ENCODE data around the gene DENND6B. TPM values are rescaled to one million over a fixed set of nuclear protein-coding genes. Genes with fewer than 3 reads are reported as not detected.

Gene DENND6B
- total and polyA plus RNA-seq, 2 of the 13 experiments (the other 11 are each of a cell fraction or from before 2014, with no cell fraction given) = 0.95 to 3.8 TPM

DNA sequence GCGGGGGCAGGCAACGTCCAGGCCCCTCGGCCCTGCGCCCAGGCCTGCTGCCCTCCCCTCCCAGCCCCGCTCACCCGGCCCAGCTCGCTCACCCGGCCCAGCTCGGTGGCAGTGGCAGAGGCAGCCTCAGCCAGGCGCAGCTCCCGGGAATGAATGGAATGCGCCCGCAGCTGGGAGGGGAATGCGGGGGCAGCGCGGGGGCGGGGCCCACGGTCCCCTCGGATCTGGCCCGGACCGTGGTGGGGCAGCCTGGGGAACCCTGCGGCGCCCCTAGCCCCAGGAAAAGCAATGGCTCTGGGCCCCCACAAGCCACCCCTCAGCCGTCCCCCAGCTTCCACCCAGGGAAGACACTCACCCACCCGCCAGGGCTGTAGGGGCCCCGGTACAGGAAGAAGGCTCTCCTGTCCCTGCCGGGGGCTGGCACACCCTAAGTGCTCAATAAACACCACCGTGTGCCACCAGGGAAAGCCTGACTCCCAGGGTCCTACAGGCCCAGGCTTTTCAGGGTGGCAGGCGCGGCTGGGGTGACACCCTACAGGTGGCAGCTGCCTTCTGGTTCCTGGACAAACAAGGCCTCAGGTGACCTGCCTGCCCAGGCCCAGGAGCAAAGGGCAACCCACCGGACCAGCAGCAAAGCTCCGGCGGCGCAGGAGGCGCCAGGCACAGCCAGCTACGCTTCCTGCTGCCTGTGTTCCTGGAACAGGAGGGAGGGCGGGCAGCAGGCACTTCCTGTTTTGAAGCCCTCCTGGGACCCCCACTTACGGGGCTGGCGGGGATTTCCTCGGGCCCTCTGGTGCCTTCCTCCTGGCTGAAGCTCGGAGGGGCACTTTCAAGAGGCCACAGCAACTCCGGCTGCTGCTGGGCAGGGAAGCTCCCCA, 33.1 kb downstream of the DENND6B start (continued):
- TF ChIP-seq, protein P1, sequence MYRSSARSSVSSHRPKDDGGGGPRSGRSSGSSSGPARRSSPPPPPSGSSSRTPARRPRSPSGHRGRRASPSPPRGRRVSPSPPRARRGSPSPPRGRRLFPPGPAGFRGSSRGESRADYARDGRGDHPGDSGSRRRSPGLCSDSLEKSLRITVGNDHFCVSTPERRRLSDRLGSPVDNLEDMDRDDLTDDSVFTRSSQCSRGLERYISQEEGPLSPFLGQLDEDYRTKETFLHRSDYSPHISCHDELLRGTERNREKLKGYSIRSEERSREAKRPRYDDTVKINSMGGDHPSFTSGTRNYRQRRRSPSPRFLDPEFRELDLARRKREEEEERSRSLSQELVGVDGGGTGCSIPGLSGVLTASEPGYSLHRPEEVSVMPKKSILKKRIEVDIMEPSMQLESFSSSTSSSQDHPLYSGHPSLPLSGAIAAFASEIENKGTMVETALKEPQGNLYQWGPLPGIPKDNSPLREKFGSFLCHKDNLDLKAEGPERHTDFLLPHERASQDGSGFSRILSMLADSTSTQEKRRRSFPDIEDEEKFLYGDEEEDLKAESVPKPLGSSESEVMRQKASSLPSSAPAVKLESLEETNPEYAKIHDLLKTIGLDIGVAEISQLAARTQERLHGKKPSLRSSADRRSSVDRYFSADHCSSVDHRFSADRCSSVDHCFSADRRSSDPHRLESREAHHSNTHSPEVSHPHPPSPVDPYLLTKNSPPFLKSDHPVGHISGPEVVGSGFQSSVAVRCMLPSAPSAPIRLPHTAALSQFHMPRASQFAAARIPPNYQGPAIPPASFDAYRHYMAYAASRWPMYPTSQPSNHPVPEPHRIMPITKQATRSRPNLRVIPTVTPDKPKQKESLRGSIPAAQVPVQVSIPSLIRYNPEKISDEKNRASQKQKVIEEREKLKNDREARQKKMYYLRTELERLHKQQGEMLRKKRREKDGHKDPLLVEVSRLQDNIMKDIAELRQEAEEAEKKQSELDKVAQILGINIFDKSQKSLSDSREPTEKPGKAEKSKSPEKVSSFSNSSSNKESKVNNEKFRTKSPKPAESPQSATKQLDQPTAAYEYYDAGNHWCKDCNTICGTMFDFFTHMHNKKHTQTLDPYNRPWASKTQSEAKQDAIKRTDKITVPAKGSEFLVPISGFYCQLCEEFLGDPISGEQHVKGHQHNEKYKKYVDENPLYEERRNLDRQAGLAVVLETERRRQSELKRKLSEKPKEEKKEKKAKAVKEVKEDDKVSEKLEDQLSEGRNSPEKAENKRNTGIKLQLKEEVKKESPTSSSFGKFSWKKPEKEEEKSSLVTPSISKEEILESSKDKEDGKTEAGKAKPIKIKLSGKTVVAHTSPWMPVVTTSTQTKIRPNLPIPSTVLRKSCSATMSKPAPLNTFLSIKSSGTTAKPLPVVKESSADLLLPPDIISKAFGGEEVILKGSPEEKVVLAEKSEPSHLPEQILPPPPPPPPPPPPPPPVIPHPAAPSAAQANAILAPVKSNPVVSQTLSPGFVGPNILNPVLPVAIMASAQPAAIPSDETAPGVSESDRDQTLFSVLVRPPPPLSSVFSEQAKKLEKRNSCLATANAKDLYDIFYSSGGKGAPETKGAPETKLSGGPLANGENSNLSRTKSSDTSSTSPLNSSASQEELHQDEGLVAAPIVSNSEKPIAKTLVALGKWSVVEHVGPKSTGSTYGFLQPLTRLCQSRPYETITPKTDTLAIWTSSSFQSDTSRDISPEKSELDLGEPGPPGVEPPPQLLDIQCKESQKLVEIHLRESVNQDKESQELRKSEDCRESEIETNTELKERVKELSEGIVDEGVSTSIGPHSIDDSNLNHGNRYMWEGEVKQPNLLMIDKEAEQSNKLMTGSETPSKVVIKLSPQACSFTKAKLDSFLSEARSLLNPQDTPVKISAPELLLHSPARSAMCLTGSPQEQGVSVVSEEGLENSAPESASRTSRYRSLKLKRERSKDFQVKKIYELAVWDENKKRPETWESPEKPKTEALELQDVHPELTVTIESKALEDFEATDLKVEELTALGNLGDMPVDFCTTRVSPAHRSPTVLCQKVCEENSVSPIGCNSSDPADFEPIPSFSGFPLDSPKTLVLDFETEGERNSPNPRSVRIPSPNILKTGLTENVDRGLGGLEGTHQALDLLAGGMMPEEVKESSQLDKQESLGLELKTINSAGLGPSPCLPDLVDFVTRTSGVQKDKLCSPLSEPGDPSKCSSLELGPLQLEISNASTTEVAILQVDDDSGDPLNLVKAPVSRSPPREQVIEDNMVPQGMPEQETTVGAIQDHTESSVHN (CRISPR knock-in tag; IDR thresholded peaks at IDR 0.05) = no peak; the same call in 1 of the 2 replicates
- TF ChIP-seq, protein P2, sequence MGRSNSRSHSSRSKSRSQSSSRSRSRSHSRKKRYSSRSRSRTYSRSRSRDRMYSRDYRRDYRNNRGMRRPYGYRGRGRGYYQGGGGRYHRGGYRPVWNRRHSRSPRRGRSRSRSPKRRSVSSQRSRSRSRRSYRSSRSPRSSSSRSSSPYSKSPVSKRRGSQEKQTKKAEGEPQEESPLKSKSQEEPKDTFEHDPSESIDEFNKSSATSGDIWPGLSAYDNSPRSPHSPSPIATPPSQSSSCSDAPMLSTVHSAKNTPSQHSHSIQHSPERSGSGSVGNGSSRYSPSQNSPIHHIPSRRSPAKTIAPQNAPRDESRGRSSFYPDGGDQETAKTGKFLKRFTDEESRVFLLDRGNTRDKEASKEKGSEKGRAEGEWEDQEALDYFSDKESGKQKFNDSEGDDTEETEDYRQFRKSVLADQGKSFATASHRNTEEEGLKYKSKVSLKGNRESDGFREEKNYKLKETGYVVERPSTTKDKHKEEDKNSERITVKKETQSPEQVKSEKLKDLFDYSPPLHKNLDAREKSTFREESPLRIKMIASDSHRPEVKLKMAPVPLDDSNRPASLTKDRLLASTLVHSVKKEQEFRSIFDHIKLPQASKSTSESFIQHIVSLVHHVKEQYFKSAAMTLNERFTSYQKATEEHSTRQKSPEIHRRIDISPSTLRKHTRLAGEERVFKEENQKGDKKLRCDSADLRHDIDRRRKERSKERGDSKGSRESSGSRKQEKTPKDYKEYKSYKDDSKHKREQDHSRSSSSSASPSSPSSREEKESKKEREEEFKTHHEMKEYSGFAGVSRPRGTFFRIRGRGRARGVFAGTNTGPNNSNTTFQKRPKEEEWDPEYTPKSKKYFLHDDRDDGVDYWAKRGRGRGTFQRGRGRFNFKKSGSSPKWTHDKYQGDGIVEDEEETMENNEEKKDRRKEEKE (IDR thresholded peaks at IDR 0.05) = no peak
- TF ChIP-seq HNRNPUL1 (IDR thresholded peaks at IDR 0.05; ENCODE audit: low read depth, low read length) (no peak), JUND (CRISPR knock-in tag; IDR thresholded peaks at IDR 0.05) (no peak), PRPF4 (IDR thresholded peaks at IDR 0.05; ENCODE audit: low read depth, low read length, poor library complexity, severe bottlenecking) (no peak), ATM (IDR thresholded peaks at IDR 0.05; ENCODE audit: borderline replicate concordance) (no peak), THAP11 (CRISPR knock-in tag; IDR thresholded peaks at IDR 0.05) (no peak)
- TF ChIP-seq, protein P3, sequence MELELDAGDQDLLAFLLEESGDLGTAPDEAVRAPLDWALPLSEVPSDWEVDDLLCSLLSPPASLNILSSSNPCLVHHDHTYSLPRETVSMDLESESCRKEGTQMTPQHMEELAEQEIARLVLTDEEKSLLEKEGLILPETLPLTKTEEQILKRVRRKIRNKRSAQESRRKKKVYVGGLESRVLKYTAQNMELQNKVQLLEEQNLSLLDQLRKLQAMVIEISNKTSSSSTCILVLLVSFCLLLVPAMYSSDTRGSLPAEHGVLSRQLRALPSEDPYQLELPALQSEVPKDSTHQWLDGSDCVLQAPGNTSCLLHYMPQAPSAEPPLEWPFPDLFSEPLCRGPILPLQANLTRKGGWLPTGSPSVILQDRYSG (CRISPR knock-in tag; IDR thresholded peaks at IDR 0.05) = no peak
- TF ChIP-seq, protein P4, sequence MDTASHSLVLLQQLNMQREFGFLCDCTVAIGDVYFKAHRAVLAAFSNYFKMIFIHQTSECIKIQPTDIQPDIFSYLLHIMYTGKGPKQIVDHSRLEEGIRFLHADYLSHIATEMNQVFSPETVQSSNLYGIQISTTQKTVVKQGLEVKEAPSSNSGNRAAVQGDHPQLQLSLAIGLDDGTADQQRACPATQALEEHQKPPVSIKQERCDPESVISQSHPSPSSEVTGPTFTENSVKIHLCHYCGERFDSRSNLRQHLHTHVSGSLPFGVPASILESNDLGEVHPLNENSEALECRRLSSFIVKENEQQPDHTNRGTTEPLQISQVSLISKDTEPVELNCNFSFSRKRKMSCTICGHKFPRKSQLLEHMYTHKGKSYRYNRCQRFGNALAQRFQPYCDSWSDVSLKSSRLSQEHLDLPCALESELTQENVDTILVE (CRISPR knock-in tag; IDR thresholded peaks at IDR 0.05) = peak; percentile 80; the same call in 1 of the 2 replicates
- TF ChIP-seq, protein P5, sequence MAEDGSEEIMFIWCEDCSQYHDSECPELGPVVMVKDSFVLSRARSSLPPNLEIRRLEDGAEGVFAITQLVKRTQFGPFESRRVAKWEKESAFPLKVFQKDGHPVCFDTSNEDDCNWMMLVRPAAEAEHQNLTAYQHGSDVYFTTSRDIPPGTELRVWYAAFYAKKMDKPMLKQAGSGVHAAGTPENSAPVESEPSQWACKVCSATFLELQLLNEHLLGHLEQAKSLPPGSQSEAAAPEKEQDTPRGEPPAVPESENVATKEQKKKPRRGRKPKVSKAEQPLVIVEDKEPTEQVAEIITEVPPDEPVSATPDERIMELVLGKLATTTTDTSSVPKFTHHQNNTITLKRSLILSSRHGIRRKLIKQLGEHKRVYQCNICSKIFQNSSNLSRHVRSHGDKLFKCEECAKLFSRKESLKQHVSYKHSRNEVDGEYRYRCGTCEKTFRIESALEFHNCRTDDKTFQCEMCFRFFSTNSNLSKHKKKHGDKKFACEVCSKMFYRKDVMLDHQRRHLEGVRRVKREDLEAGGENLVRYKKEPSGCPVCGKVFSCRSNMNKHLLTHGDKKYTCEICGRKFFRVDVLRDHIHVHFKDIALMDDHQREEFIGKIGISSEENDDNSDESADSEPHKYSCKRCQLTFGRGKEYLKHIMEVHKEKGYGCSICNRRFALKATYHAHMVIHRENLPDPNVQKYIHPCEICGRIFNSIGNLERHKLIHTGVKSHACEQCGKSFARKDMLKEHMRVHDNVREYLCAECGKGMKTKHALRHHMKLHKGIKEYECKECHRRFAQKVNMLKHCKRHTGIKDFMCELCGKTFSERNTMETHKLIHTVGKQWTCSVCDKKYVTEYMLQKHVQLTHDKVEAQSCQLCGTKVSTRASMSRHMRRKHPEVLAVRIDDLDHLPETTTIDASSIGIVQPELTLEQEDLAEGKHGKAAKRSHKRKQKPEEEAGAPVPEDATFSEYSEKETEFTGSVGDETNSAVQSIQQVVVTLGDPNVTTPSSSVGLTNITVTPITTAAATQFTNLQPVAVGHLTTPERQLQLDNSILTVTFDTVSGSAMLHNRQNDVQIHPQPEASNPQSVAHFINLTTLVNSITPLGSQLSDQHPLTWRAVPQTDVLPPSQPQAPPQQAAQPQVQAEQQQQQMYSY (CRISPR knock-in tag; IDR thresholded peaks at IDR 0.05) = no peak

Data from HepG2 (cell line).